ENCODE data around the gene FARP1.

Gene FARP1

GRCh38 chr13:98180092-98180491, 37.2 kb downstream of the FARP1 start:
- H3K4me3 ChIP-seq (ENCODE audit: low read depth, low read length): no peak overlapping the region
- TF ChIP-seq, protein P1, sequence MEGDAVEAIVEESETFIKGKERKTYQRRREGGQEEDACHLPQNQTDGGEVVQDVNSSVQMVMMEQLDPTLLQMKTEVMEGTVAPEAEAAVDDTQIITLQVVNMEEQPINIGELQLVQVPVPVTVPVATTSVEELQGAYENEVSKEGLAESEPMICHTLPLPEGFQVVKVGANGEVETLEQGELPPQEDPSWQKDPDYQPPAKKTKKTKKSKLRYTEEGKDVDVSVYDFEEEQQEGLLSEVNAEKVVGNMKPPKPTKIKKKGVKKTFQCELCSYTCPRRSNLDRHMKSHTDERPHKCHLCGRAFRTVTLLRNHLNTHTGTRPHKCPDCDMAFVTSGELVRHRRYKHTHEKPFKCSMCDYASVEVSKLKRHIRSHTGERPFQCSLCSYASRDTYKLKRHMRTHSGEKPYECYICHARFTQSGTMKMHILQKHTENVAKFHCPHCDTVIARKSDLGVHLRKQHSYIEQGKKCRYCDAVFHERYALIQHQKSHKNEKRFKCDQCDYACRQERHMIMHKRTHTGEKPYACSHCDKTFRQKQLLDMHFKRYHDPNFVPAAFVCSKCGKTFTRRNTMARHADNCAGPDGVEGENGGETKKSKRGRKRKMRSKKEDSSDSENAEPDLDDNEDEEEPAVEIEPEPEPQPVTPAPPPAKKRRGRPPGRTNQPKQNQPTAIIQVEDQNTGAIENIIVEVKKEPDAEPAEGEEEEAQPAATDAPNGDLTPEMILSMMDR (IDR thresholded peaks at IDR 0.05; ENCODE audit: borderline replicate concordance, insufficient read depth, low read depth, low read length): no peak

DNA sequence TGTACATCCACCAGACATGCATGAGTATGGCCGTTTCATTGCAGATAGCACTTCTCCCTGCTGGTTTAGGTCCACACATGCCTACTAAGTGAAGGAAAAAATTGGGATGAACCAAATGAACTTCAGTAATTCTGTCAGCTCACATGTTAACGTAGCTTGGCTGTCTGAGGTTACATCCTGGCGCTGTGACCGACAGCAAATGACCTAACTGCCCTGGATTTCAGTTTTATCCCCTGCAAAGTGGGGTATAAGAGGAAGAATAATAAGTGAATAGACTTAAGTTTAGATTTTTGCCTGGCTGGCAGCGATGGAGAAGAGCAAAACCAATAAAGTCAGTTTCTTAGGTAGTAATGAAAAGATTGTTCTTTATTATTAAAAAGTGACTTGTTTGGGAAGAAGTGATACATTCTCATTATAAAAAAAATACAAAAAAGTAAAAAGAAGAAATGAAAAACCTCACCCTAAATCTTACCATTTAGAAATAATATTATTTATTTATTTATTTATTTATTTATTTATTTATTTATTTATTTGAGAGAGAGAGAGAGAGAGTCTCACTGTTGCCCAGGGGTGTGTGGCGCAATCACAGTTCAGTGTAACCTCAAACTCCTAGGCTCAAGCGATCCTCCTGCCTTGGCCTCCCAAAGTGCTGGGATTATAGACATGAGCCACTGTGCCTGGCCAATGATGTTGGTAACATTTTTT, 38.4 kb downstream of the FARP1 start:
- TF ChIP-seq, protein P1 (IDR thresholded peaks at IDR 0.05; ENCODE audit: borderline replicate concordance, insufficient read depth, low read depth, low read length): no peak
- no peak overlapping the region for H3K4me3 ChIP-seq (ENCODE audit: low read depth, low read length)

DNA sequence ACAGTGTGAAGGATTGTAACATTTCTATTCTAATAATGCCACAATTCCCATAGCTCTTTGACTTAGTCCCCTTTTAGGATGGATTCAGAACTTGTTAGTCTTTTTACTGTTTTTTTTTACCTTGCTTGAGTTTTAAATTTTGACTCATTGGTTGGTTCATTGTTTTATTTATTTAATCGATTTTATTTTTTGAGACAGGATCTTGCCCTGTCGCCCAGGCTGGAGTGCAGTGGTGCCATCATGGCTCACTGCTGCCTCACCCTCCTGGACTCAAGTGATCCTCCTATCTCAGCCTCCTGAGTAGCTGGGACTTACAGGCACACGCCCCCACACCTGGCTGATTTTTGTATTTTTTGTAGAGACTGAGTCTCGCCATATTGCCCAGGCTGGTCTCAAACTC, 39.3 kb downstream of the FARP1 start:
- H3K4me3 ChIP-seq (ENCODE audit: low read depth, low read length): no peak overlapping the region
- TF ChIP-seq, protein P1 (IDR thresholded peaks at IDR 0.05; ENCODE audit: borderline replicate concordance, insufficient read depth, low read depth, low read length): no peak

DNA sequence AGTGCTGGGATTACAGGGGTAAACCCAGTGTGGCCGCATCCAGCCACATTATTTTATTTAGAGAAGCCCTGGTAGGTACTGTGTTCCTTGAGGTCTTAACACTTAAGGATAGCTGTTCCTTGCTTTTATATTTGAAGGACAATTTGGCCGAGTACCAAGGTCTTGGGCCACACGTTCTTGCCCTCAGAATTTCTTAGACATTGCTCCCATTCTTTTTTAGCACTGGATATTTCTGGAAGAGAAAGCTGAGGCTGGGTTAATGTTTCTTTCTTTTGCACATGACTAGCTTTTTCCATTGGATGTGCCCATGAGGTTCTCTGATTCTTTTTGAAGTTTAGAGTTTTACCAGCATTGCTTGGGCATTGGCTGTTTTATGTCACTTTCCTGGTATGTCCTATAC, 39.7 kb downstream of the FARP1 start:
- TF ChIP-seq, protein P1 (IDR thresholded peaks at IDR 0.05; ENCODE audit: borderline replicate concordance, insufficient read depth, low read depth, low read length): no peak
- H3K4me3 ChIP-seq (ENCODE audit: low read depth, low read length): no peak overlapping the region

DNA sequence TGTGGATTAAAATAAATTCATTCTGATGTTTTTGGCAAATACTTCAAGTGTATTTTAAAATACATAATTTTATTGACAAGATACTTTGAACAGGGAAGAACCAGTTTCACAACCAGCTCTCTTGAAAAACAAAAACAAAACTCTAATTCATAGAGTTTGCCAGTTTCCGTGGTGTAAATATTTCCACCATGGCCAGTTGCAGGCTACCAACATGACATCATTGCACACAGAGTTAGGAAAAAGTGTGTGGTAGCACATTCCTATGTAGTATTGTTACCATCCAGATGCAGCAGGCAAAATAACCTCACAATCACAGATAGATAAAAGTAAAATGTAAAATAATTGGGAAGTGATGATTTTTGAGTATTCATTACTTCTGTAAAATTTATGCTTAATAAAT, 41.9 kb downstream of the FARP1 start:
- TF ChIP-seq, protein P1 (IDR thresholded peaks at IDR 0.05; ENCODE audit: borderline replicate concordance, insufficient read depth, low read depth, low read length): no peak
- no peak overlapping the region for H3K4me3 ChIP-seq (ENCODE audit: low read depth, low read length)

- no peak overlapping the region for H3K4me3 ChIP-seq (ENCODE audit: low read depth, low read length)
- TF ChIP-seq, protein P1 (IDR thresholded peaks at IDR 0.05; ENCODE audit: borderline replicate concordance, insufficient read depth, low read depth, low read length): no peak
Measured at GRCh38 chr13:98187155-98187964, 44.5 kb downstream of the FARP1 start.

DNA sequence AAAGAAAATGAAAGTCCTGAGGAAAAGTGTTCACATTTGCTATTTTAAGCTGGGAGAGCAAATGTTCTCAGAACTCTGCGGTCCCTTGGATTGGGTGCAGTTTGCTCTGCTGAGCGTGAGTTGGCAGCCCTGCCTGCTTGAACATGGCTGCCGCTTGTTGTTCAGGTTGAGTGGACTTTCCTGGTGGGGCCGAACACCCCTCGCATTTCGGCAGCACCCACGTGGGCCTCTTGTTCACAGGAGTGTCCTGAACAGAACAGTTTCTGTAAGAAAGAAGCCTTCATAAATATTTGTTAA, 45.0 kb downstream of the FARP1 start:
- no peak overlapping the region for H3K4me3 ChIP-seq (ENCODE audit: low read depth, low read length)
- TF ChIP-seq, protein P1 (IDR thresholded peaks at IDR 0.05; ENCODE audit: borderline replicate concordance, insufficient read depth, low read depth, low read length): no peak

All from GM12875 (cell line).